Astrocyte of the cerebellum (primary cell): ENCODE results near the gene RAB42.
A peak's percentile ranks its signal among the peaks of the same experiment; 100 is the strongest.
"Not testable (repeated sequence)": the region's sequence is repeated elsewhere in the genome, so short reads cannot be mapped to it uniquely, and the experiment has no call there.

Experiments used
- DNase-seq: peaks from one replicate; pipeline ENCODE4 v3.0.0-alpha.2; 2011; ENCODE audit warnings: low read depth
- H3K4me3 ChIP-seq: 2 replicates; pipeline ENCODE4 v1.5.1; 2011; ENCODE audit warnings: mild to moderate bottlenecking, low read depth, low read length, moderate library complexity
- CTCF ChIP-seq: IDR thresholded peaks from 2 replicates; pipeline ENCODE4 v1.5.1; 2012; ENCODE audit warnings: low read length, low read depth, moderate library complexity, mild to moderate bottlenecking; ENCODE audit errors: missing control alignments
- in situ Hi-C: cut with HindIII; loops from 2 replicates; pipeline ENCODE4 v1.10.0; 2017; ENCODE audit warnings: low sequenced_read_pairs

The RAB42 gene

GRCh38 chr1:28582248-28582615 is 9.8 kb upstream of the RAB42 start:
- DNase-seq, result no peak
- peak overlapping the region; percentile 98 for H3K4me3 ChIP-seq
- in situ Hi-C loops, result no loop called here
- TF ChIP-seq CTCF, result no peak

DNA sequence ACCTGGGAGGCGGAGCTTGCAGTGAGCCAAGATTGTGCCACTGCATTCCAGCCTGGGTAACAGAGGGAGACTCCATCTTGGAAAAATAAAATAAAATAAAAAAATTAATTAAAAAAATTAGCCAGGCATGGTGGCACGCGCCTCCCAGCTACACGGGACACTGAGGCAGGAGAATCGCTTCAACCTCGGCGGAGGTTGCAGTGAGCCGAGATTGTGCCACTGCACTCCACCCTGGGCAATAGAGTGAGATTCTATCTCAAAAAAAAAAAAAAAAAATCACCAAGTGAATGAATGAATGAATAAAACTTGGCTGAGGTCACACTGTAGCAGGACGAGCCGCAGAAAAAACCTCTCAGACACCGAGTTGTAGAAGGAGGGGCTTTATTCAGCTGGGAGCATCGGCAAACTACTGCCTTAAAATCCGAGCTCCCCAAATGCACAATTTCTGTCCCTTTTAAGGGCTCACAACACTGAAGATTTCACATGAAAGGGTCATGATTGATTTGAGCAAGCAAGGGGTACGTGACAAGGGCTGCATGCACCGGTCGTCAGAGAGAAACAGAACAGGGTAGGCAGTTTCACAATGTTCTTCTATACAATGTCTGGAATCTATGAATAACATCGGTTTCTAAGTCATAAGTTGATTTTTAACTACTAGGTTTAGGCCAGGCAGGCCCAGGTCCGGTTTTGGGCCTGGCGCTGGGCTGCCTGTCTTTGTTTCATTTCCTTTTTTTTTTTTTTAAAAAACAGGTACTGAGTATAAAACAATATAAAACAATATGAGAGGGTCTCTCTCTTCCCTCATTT is 5.3 kb upstream of the RAB42 start:
- H3K4me3 ChIP-seq, DNase-seq, in situ Hi-C loops: not testable (repeated sequence)

DNA sequence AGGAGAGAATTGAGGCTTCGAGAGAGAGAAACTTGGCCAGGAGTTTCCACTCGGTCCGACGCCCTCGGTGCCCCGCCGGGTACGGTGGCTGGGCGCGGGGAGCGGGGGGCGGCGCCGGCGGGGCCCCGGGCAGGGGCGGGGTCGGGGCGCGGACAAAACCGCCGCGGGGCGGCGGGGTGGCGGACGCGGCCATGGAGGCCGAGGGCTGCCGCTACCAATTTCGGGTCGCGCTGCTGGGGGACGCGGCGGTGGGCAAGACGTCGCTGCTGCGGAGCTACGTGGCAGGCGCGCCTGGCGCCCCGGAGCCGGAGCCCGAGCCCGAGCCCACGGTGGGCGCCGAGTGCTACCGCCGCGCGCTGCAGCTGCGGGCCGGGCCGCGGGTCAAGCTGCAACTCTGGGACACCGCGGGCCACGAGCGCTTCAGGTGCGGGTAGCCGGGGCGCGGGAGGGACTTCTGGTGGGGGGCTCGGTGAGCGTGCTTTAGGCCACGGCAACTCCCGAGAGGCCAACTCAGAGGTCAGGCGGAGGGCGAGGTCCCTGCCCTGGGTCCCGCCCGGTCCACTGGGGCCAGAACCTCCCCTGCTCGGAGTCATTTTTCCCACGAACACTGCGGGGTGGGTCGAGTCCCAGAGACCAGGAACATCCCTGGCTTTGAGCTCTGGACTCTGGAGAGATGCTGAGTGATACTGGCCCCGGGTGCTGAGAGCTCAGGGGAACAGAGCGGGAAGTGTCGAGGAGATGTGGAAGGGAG is 431 bp downstream of the RAB42 start:
- DNase-seq, result no peak
- no peak for TF ChIP-seq CTCF
- in situ Hi-C loops, result no loop called here
- peak overlapping the region; percentile 44 for H3K4me3 ChIP-seq

DNA sequence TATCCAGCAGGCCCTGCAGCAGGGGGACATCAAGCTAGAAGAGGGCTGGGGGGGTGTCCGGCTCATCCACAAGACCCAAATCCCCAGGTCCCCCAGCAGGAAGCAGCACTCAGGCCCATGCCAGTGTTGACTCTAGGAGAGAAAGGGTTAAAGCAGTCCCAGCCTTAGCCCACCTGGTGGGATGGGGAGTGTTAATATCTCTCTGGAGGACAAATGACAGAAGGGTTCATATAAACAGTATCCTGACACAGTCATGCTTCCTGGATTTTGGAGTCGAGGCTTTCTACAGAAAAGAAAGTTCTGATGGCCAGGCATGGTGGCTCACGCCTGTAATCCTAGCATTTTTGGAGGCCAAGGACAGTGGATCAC is 1.9 kb downstream of the RAB42 start:
- DNase-seq, H3K4me3 ChIP-seq, in situ Hi-C loops: not testable (repeated sequence)

DNA sequence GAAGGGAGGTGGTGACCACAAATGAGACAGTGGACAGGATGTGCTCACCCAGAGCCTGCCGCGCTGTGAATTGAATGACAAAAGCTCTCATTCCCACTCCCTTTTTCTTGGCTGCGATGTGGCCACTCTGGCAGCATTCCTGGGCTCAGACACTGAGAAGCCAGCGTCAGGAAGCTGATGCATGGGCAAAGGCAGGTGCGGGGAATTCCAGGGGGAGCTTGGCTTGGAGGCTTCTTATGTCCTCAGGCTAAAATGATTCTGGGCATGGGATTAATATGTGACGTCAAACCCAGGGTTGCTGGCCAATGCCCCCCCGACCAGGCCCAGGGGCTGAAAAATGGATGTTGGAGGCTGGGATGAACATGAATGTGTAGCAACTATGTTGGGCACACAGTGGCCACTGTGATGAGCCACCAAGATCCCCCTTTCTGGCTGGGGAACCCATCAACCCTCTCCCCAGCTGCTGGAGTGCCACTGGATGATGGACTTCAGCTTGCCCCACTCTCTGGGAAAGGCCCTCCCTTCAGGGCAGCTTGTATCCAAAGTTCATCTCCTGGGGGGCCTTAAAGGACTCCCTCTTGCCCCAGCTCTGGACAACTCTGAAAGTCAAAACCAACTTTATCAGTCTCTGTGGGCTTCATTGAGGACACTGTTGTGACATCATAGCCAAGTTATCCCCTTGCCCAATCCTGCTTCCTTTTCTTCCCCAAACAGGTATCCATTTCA is 2.8 kb downstream of the RAB42 start:
- peak; percentile 79 for DNase-seq
- in situ Hi-C loops, result not testable (repeated sequence)

DNA sequence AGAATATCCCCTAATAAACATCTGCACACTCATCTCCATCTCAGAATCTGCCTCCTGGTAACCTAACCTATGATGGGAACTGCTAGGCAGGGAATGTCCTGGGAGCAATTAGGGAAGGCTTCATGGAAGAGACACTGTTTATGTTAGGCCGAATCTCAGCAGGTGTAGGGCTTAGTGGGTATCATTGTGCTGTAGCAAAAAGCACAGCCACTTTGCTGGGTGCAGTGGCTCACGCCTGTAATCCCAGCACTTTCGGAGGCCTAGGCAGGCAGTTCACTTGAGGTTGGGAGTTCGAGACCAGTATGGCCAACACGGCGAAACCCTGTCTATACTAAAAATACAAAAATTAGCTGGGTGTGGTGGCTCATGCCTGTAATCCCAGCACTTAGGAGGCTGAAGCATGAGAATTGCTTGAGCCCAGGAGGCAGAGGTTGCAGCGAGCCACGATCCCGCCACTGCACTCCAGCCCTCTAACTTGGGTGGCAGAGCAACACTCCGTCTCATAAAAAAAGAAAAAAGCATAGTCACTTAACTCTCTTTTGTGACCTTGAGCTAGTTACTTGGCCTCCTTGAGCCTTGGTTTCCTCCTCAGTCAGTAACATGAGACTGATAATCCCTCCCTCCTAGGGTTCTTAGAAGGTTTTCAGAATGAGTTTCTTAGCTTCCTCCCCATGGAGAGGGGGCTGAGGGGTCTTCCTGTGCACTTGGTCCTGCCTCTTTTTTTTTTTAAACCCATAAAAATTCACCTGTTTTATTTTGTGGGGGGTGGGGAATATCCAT is 3.5 kb downstream of the RAB42 start:
- DNase-seq, result no peak
- H3K4me3 ChIP-seq, result no peak overlapping the region
- TF ChIP-seq CTCF, result no peak
- in situ Hi-C loops, result no loop called here

More for the DNA sequence above, 2.8 kb downstream of the RAB42 start:
- not testable (repeated sequence) for H3K4me3 ChIP-seq

GRCh38 chr1:28596276-28596675 is 4.2 kb downstream of the RAB42 start:
- H3K4me3 ChIP-seq, in situ Hi-C loops, DNase-seq: not testable (repeated sequence)

GRCh38 chr1:28601696-28602095 is 9.6 kb downstream of the RAB42 start:
- H3K4me3 ChIP-seq, result no peak overlapping the region
- peak; percentile 88 for DNase-seq
- TF ChIP-seq CTCF, result no peak
- in situ Hi-C loops, result loop anchor here (5.0 to 25.0 kb wide), 2 partner anchors 184 to 339 kb away; partner anchors contain the start of gene SESN2
